ENCODE measurements around the gene DPH3.

- no peak for TF ChIP-seq NRF1 (IDR thresholded peaks at IDR 0.05; ENCODE audit: low read depth, low read length)
- TF ChIP-seq EP300 (IDR thresholded peaks at IDR 0.05; ENCODE audit: borderline replicate concordance in 1 of 2, low read depth in 2 of 2, low read length in 2 of 2): no peak
- TF ChIP-seq SRF (IDR thresholded peaks at IDR 0.05; ENCODE audit: low read depth, low read length): no peak
- no peak for TF ChIP-seq SIX5 (IDR thresholded peaks at IDR 0.05; ENCODE audit: low read depth, low read length)
Observed at GRCh38 chr3:16301507-16301906, 36.8 kb upstream of the DPH3 start.
